Body of pancreas (tissue), 4 donors: ENCODE data around the gene INTS12.

ENCODE experiments used
- POLR2A ChIP-seq, 3 donors: fragments of 450-650 bp; IDR thresholded peaks; one replicate each; pipeline ENCODE4 v1.6.1; 2016; ENCODE audit warnings: antibody characterized with exemption in 3 of 3, mild to moderate bottlenecking in 2 of 3
- TF ChIP-seq, protein P1 (sequence below), 7 experiments: fragments of 450-650 bp in 4 of 7; fragments of 200-600 bp in 3 of 7; sonication (generic) in 3 of 7; IDR thresholded peaks; one replicate each; pipeline ENCODE4 v1.5.1; 2016 to 2019; ENCODE audit warnings: antibody characterized with exemption in 7 of 7

DNA sequence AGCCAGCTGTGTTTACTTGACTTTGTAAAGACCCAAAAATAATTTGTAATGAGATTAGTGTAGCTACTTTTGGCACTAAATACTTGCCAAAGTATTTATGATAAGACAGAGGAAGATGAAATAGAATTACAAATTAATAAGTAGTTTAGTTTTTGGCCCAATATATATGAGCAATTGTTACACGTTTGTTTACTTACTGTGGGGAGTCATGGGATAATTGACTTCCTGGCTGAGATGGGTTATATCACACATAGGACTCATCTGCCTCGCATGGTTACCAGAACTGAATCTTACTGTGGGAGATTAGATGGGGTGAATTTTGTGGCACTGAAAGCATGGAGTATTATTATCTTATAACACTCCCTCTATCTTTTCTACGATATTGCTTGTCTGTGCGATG is 66.6 kb downstream of the INTS12 start:
- TF ChIP-seq POLR2A (IDR thresholded peaks at IDR 0.05) = no peak
- TF ChIP-seq, protein P1, sequence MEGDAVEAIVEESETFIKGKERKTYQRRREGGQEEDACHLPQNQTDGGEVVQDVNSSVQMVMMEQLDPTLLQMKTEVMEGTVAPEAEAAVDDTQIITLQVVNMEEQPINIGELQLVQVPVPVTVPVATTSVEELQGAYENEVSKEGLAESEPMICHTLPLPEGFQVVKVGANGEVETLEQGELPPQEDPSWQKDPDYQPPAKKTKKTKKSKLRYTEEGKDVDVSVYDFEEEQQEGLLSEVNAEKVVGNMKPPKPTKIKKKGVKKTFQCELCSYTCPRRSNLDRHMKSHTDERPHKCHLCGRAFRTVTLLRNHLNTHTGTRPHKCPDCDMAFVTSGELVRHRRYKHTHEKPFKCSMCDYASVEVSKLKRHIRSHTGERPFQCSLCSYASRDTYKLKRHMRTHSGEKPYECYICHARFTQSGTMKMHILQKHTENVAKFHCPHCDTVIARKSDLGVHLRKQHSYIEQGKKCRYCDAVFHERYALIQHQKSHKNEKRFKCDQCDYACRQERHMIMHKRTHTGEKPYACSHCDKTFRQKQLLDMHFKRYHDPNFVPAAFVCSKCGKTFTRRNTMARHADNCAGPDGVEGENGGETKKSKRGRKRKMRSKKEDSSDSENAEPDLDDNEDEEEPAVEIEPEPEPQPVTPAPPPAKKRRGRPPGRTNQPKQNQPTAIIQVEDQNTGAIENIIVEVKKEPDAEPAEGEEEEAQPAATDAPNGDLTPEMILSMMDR (IDR thresholded peaks at IDR 0.05) = no peak
